WTC11 (cell line): ENCODE data around the gene TLK1.

Experiments used
- CTCF ChIP-seq: fragments of 200-600 bp; IDR thresholded peaks from 2 replicates; pipeline ENCODE4 v1.8.0; 2022; ENCODE audit warnings: antibody characterized with exemption
- MAX ChIP-seq: sonication (generic); formaldehyde crosslinking; IDR thresholded peaks from 2 replicates; pipeline ENCODE4 v1.8.0; 2022; ENCODE audit warnings: mild to moderate bottlenecking, missing genetic modification reagents

GRCh38 chr2:171169333-171169732, 8.6 kb upstream of the TLK1 start:
- TF ChIP-seq MAX (CRISPR knock-in tag): no peak
- no peak for TF ChIP-seq CTCF
